Esophagus squamous epithelium (tissue), 5 donors: ENCODE results near the gene ZNF32. TPM values are rescaled to one million over a fixed set of nuclear protein-coding genes. Genes with fewer than 3 reads are reported as not detected.
A peak's percentile ranks its signal among the peaks of the same experiment; 100 is the strongest.
"Not testable (repeated sequence)": the region's sequence is repeated elsewhere in the genome, so short reads cannot be mapped to it uniquely, and the experiment has no call there.

ENCODE experiments used
- DNase-seq: peaks from one replicate; lab custom pipeline; 2025; lab: John Stamatoyannopoulos, UW
- H3K27ac ChIP-seq, 4 donors: fragments of 200-600 bp; sonication (generic); one replicate each; pipeline ENCODE4 v1.5.1; 2016 to 2019; ENCODE audit warnings: mild to moderate bottlenecking in 1 of 4
- H3K27me3 ChIP-seq, 4 donors: fragments of 200-600 bp; sonication (generic); 1 replicate in 3 of 4; 2 replicates in 1 of 4; pipeline versions ENCODE4 v1.5.1 to v1.6.0; 2017 to 2021; ENCODE audit warnings: antibody characterized with exemption in 1 of 4
- H3K36me3 ChIP-seq, 3 donors: fragments of 200-600 bp; sonication (generic); one replicate each; pipeline ENCODE4 v1.5.1; 2016 to 2019
- H3K4me1 ChIP-seq, 3 donors: fragments of 200-600 bp; sonication (generic); one replicate each; pipeline ENCODE4 v1.5.1; 2017 to 2019
- H3K4me3 ChIP-seq, 4 donors: fragments of 200-600 bp; sonication (generic); 1 replicate in 3 of 4; 2 replicates in 1 of 4; pipeline ENCODE4 v1.5.1; 2016 to 2019; ENCODE audit warnings: mild to moderate bottlenecking in 2 of 4, moderate library complexity in 1 of 4
- H3K9me3 ChIP-seq, 3 donors: fragments of 200-600 bp; sonication (generic); one replicate each; pipeline ENCODE4 v1.5.1; 2016 to 2019
- POLR2A ChIP-seq, 4 donors: fragments of 450-650 bp; IDR thresholded peaks; one replicate each; pipeline ENCODE4 v1.6.1; 2017; ENCODE audit warnings: antibody characterized with exemption in 4 of 4, mild to moderate bottlenecking in 4 of 4, moderate library complexity in 3 of 4
- WGBS, 2 donors: methylation state at CpG; one replicate each; pipeline ENCODE4 v1.1.5; 2018; 5-methylcytosine and 5-hydroxymethylcytosine counted together
- intact Hi-C: fragments of 100-400 bp; cut with DNase I; formaldehyde crosslinking; loops from one replicate; pipeline ENCODE4 v1.15.0; 2022
- total RNA-seq, 4 donors: library from RNA; depleted of rRNA; stranded (reverse); fragments of >200 nt; gene quantifications; one replicate each; pipeline ENCODE4 v1.1.0, GENCODE V29; 2016
- TF ChIP-seq, protein P1 (sequence below), 6 experiments: fragments of 450-650 bp in 4 of 6; fragments of 200-600 bp in 2 of 6; sonication (generic) in 2 of 6; IDR thresholded peaks; one replicate each; pipeline ENCODE4 v1.5.1; 2016 to 2019; ENCODE audit warnings: antibody characterized with exemption in 6 of 6, mild to moderate bottlenecking in 4 of 6, moderate library complexity in 4 of 6
- donor health status: DM: yes; HTN: yes; CAD: no.

Gene ZNF32
- total RNA-seq, 4 donors from 2014 or later, result 10.1 to 38.0 (median 19.3) TPM

DNA sequence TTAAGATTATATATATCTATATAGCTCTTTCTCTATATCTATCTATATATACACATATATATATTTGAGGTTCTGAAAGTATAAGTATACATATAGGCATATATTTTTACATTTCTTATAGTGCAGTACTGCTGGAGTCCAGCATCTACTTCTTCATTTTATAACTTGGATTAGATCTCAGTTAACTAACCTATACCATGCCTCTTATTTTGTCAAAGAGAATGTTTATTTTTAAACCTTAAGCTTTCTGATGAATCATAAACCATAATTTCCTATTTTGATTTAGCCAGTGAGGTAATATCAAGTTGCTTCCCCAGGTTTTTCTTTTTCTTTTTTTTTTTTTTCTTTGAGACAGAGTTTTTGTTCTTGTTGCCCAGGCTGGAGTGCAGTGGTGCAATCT is 8.1 kb downstream of the ZNF32 start:
- DNase-seq, result no peak
- peaks cover 14 to 36% (median 14%) of the 10 kb centered on the region in 3 donors for H3K36me3 ChIP-seq
- intact Hi-C loops, result no loop called here
- no peak for TF ChIP-seq POLR2A (IDR thresholded peaks at IDR 0.05)
- TF ChIP-seq, protein P1, sequence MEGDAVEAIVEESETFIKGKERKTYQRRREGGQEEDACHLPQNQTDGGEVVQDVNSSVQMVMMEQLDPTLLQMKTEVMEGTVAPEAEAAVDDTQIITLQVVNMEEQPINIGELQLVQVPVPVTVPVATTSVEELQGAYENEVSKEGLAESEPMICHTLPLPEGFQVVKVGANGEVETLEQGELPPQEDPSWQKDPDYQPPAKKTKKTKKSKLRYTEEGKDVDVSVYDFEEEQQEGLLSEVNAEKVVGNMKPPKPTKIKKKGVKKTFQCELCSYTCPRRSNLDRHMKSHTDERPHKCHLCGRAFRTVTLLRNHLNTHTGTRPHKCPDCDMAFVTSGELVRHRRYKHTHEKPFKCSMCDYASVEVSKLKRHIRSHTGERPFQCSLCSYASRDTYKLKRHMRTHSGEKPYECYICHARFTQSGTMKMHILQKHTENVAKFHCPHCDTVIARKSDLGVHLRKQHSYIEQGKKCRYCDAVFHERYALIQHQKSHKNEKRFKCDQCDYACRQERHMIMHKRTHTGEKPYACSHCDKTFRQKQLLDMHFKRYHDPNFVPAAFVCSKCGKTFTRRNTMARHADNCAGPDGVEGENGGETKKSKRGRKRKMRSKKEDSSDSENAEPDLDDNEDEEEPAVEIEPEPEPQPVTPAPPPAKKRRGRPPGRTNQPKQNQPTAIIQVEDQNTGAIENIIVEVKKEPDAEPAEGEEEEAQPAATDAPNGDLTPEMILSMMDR (IDR thresholded peaks at IDR 0.05), result no peak
- no peak overlapping the region for H3K4me3 ChIP-seq
- no peaks in the 10 kb centered on the region for H3K27me3 ChIP-seq
- H3K4me1 ChIP-seq, result no peaks in the 10 kb centered on the region
- no peak overlapping the region for H3K27ac ChIP-seq
- H3K9me3 ChIP-seq, result peaks cover 10 to 57% (median 45%) of the 10 kb centered on the region in 3 donors

DNA sequence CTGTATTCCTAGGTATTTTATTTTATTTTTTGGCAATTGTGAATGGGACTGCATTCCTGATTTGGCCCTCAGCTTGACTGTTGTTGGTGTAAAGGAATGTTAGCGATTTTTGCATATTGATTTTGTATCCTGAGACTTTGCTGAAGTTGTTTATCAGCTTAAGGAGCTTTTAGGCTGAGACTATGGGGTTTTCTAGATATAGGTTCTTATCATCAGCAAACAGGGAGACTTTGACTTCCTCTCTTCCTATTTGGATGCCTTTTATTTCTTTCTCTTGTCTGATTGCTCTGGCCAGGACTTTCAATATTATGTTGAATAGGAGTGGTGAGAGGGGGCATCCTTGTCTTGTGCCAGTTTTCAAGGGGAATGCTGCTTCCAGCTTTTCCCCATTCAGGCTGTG is 12.9 kb downstream of the ZNF32 start:
- H3K27ac ChIP-seq, intact Hi-C loops, H3K4me3 ChIP-seq, H3K4me1 ChIP-seq, H3K36me3 ChIP-seq, H3K27me3 ChIP-seq, DNase-seq: not testable (repeated sequence)
- 42 to 44% methylated on average over 1 of the region's 1 CpG for WGBS, 2 donors
- H3K9me3 ChIP-seq, result peaks cover 0 to 19% (median 9%) of the 10 kb centered on the region in 3 donors

GRCh38 chr10:43628956-43629355 is 19.7 kb downstream of the ZNF32 start:
- Histone ChIP-seq H3K27ac (no peak overlapping the region), H3K36me3 (no peaks in the 10 kb centered on the region), H3K4me3 (no peak overlapping the region), H3K9me3 (peaks cover 0 to 5% (median under 1%) of the 10 kb centered on the region in 3 donors), H3K27me3 (no peaks in the 10 kb centered on the region), H3K4me1 (no peaks in the 10 kb centered on the region)
- TF ChIP-seq, protein P1 (IDR thresholded peaks at IDR 0.05), result no peak
- TF ChIP-seq POLR2A (IDR thresholded peaks at IDR 0.05), result no peak
- no peak for DNase-seq
- intact Hi-C loops, result no loop called here
- WGBS, 2 donors, result 83 to 93% methylated on average over 4 of the region's 4 CpGs

GRCh38 chr10:43627942-43628341 is 20.7 kb downstream of the ZNF32 start:
- H3K4me3 ChIP-seq, result no peak overlapping the region
- no peaks in the 10 kb centered on the region for H3K36me3 ChIP-seq
- intact Hi-C loops, result no loop called here
- no peak overlapping the region for H3K27ac ChIP-seq
- no peak for DNase-seq
- WGBS, 2 donors, result 14 to 16% methylated on average over 1 of the region's 1 CpG
- no peaks in the 10 kb centered on the region for H3K27me3 ChIP-seq
- TF ChIP-seq, protein P1 (IDR thresholded peaks at IDR 0.05), result no peak
- TF ChIP-seq POLR2A (IDR thresholded peaks at IDR 0.05), result no peak
- no peaks in the 10 kb centered on the region for H3K4me1 ChIP-seq
- no peaks in the 10 kb centered on the region for H3K9me3 ChIP-seq

DNA sequence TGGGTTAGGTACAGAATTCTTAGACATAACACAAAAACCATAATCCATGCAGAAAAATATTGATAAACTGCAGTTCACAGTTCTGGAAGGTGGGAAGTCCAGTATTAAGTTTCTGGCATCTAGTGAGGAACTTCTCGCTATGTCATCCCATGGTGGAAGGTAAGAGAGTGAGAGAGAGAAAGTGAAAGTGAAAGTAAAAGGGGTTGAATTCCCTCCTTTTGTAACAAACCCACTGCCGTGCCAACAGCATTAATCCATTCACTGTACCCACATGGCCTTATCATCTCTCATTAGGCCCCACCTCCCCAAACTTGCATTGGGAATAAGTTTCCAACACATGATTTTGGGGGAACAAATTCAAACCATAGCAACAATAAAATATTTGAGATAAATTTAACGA is 25.3 kb downstream of the ZNF32 start:
- H3K27ac ChIP-seq, result no peak overlapping the region
- H3K36me3 ChIP-seq, result no peaks in the 10 kb centered on the region
- no peak for DNase-seq
- H3K9me3 ChIP-seq, result peaks cover 0 to 9% (median 0%) of the 10 kb centered on the region in 3 donors
- H3K27me3 ChIP-seq, result no peaks in the 10 kb centered on the region
- 44 to 56% methylated on average over 3 of the region's 3 CpGs for WGBS, 2 donors
- TF ChIP-seq, protein P1 (IDR thresholded peaks at IDR 0.05), result no peak
- TF ChIP-seq POLR2A (IDR thresholded peaks at IDR 0.05), result no peak
- peaks cover 0 to 15% (median 0%) of the 10 kb centered on the region in 3 donors for H3K4me1 ChIP-seq
- intact Hi-C loops, result no loop called here
- H3K4me3 ChIP-seq, result peak overlapping the region in 1 of 4 donors; percentile 42

GRCh38 chr10:43622038-43622437 is 26.6 kb downstream of the ZNF32 start:
- DNase-seq, result no peak
- no peak for TF ChIP-seq POLR2A (IDR thresholded peaks at IDR 0.05)
- TF ChIP-seq, protein P1 (IDR thresholded peaks at IDR 0.05), result no peak
- WGBS, 2 donors, result 14 to 31% methylated on average over 2 of the region's 2 CpGs
- Histone ChIP-seq H3K27ac (no peak overlapping the region), H3K4me3 (no peak overlapping the region), H3K36me3 (peaks cover 0 to under 1% (median under 1%) of the 10 kb centered on the region in 3 donors), H3K27me3 (no peaks in the 10 kb centered on the region), H3K9me3 (peaks cover 0 to 20% (median 9%) of the 10 kb centered on the region in 3 donors), H3K4me1 (peaks cover 0 to 15% (median 0%) of the 10 kb centered on the region in 3 donors)
- intact Hi-C loops, result no loop called here
